ENCODE measurements around the gene LIMCH1. TPM values are rescaled to one million over a fixed set of nuclear protein-coding genes. Genes with fewer than 3 reads are reported as not detected.

LIMCH1 gene
- 28.2 and 39.2 TPM in 2 replicates for total RNA-seq

GRCh38 chr4:41538017-41538733, at the start of gene LIMCH1:
Gene LIMCH1 (plus strand): TSS chr4:41538157. CDS start chr4:41605996, 67,839 bp downstream.

GRCh38 chr4:41748571-41749475, 210.9 kb downstream of the LIMCH1 start, which contains the start of gene PHOX2B:
Gene PHOX2B (minus strand): TSS chr4:41748725. CDS start chr4:41748610, 115 bp downstream.

Other genes with a start within 250 kb of the LIMCH1 start
- gene PHOX2B, start 210.6 kb downstream of the LIMCH1 start, total RNA-seq = not detected in 2 replicates